HUES6 (cell line): ENCODE data around the gene FPGT.
A peak's percentile ranks its signal among the peaks of the same experiment; 100 is the strongest.
"Not testable (repeated sequence)": the region's sequence is repeated elsewhere in the genome, so short reads cannot be mapped to it uniquely, and the experiment has no call there.

Experiments
- H3K27ac ChIP-seq: 2 replicates; pipeline ENCODE4 v1.7.0; 2013; ENCODE audit warnings: low read depth, mild to moderate bottlenecking, low read length, inconsistent platforms
- H3K27me3 ChIP-seq: 2 replicates; pipeline ENCODE4 v1.6.1; 2013; ENCODE audit warnings: low read length; ENCODE audit not compliant: control insufficient read depth, insufficient read depth
- H3K36me3 ChIP-seq: 2 replicates; pipeline ENCODE4 v1.6.1; 2013; ENCODE audit warnings: low read length; ENCODE audit not compliant: control insufficient read depth, insufficient read depth
- H3K4me1 ChIP-seq: 2 replicates; pipeline ENCODE4 v1.6.1; 2013; ENCODE audit warnings: low read length; ENCODE audit not compliant: control insufficient read depth, insufficient read depth
- H3K4me3 ChIP-seq: 2 replicates; pipeline ENCODE4 v1.5.1; 2013; ENCODE audit warnings: low read depth, low read length
- H3K9ac ChIP-seq: one replicate; pipeline ENCODE4 v1.6.1; 2013; ENCODE audit warnings: mild to moderate bottlenecking, low read length
- H3K9me3 ChIP-seq: 2 replicates; pipeline ENCODE4 v1.6.1; 2013; ENCODE audit warnings: low read depth, low read length; ENCODE audit not compliant: control insufficient read depth, insufficient read depth

The FPGT gene

DNA sequence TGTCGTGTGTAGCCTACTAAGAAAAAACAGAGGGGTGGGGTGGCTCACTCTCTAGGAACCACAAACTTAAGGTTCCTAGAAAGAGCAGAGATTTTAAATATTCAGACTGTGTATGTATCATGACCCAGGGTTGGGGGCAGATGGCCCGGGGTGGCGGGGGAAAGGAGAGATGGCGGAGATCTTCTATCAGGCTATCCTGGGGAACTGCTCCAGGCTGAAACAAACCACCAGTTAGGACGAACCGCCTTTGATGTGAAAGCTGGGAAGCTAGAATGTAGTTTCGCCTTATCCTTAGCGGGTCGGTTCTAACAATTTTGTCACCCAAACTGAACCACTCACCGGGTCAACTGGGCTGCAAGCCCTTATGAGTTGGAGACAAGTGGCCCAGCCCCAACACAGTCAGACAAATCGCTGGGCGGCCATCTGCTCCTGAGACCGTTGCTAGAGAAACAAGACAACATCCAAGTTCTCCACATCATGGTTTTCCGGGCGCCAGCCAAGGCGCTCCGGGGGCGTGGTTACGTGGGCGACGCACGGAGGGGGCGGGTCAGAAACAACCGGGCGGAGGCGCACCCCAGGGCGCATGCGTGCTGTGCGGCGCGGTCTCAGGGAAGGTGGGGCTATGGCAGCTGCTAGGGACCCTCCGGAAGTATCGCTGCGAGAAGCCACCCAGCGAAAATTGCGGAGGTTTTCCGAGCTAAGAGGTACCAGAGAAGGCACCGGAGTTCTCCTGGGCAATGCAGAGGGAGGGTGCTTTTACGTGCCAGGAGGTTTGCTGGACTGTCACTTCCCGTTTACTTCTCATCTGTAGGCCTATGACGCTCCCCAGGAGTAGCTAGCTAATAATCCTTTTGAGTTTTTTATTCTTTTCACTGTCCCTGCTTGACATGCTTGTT is at the start of gene FPGT, which contains the start of gene LRRIQ3:
FPGT (plus strand) TSS at position 586 of the 896 bp plus-strand sequence; CDS start at position 623, 37 bp downstream.
LRRIQ3 (minus strand) TSS at position 520 of the 896 bp plus-strand sequence. CDS start 14,492 bp downstream, outside the sequence.
- Histone ChIP-seq H3K4me3 (peak within 1 kb of the TSS; percentile 73), H3K36me3 (no peaks in the 10 kb centered on the region), H3K9me3 (no peaks in the 10 kb centered on the region), H3K9ac (peak within 1 kb of the TSS; percentile 68), H3K27me3 (no peaks in the 10 kb centered on the region), H3K27ac (peak within 1 kb of the TSS; percentile 70; the same call in 1 of the 2 replicates), H3K4me1 (no peaks in the 10 kb centered on the region)

DNA sequence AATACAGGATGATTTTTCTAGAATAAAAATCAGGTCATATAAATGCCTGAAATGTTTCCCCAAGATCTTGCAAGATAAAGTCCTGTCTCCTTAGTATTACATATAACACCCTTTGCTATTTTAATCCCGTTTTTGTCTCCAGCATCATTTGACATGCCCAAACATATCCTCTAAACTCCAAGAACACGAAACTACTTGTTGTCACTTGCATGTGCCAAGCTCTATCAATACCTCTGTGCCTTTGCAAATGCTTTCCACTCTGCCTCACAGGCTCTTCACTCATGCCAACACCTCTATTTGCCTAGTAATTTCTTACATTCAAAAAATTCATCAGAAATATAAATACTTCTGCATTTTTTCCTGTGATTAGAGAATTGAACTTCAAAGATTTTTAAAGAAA is 38.0 kb upstream of the FPGT start:
- Histone ChIP-seq H3K9me3 (no peaks in the 10 kb centered on the region), H3K27me3 (no peaks in the 10 kb centered on the region), H3K4me1 (no peaks in the 10 kb centered on the region), H3K9ac (no peak overlapping the region), H3K27ac (no peak overlapping the region), H3K36me3 (no peaks in the 10 kb centered on the region), H3K4me3 (no peak overlapping the region)

DNA sequence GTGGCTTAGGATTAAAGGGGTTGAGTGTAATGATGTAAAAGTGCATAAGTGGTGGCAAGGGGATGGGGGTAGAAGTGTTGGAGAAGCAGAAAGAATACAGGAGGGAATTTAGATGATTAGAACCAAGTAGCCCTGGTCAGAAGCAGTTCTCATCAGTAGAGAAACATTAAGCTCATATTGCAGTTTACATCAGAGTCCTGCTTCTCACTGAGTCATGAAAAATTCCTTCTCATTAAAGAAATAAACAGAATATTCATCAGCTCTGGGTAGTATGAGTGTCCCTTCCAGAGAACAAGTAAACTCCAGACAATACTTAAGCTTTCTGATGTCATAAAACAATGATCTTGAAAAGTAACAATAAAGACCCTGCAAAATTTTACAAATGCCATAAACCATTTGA is 36.5 kb upstream of the FPGT start:
- Histone ChIP-seq H3K27me3 (no peaks in the 10 kb centered on the region), H3K27ac (no peak overlapping the region), H3K4me3 (no peak overlapping the region), H3K9ac (no peak overlapping the region), H3K9me3 (no peaks in the 10 kb centered on the region), H3K36me3 (no peaks in the 10 kb centered on the region), H3K4me1 (no peaks in the 10 kb centered on the region)

DNA sequence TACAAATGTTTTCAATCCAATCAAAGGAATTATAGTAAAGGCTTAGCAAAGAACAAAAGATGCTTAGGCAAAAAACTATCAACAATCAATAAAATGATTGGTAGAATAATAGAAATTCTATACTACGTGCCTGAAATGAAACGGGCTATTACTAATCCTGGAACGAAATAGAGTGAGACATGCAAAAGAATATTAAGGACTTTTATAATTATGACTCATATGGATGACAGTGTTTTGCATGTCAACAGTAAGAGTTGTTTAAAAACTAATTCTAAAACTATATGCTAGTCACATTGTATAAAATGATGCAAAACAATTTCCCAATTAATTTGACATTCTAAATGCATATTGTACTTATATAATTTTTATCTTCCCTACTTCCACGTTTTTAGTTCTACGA is 35.7 kb upstream of the FPGT start:
- Histone ChIP-seq H3K4me1 (no peaks in the 10 kb centered on the region), H3K27ac (no peak overlapping the region), H3K4me3 (no peak overlapping the region), H3K9me3 (no peaks in the 10 kb centered on the region), H3K36me3 (no peaks in the 10 kb centered on the region), H3K9ac (no peak overlapping the region), H3K27me3 (no peaks in the 10 kb centered on the region)

DNA sequence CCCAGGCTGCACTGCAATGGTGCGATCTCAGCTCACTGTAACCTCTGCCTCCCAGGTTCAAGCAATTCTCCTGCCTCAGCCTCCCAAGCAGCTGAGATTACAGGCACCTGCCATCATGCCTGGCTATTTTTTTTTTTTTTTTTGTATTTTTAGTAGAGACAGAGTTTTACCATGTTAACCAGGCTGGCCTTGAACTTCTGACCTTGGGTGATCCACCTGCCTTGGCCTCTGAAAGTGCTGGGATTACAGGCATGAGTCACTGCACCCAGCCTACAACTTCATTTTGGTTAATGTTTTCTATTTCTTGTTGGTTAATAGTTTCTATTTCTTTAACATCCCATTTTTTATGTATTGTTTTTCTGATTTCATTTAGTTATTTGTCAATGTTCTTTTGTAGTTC is 23.6 kb upstream of the FPGT start:
- not testable (repeated sequence) for H3K4me1 ChIP-seq, H3K9ac ChIP-seq, H3K27me3 ChIP-seq, H3K36me3 ChIP-seq, H3K27ac ChIP-seq, H3K9me3 ChIP-seq, H3K4me3 ChIP-seq

DNA sequence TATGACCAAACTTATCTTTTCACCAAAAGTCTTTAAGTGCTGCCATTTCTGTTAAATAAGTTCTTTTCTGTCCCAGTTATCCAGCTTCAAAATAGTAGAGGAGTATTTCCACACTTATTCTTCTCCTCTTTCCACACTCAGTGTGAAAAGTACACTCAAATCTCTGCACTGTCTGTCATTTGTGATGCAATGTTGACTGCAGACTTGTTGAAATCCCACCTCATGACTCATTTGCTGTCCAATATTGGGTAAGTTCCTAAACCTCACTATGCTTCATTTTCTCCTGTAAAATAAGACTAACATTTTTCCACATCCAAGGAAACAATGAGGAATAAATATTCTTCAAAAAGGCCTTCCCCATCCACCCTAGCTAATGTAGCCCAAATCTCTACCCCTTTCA is 17.6 kb upstream of the FPGT start:
- Histone ChIP-seq H3K36me3 (no peaks in the 10 kb centered on the region), H3K4me1 (no peaks in the 10 kb centered on the region), H3K4me3 (no peak overlapping the region), H3K27me3 (no peaks in the 10 kb centered on the region), H3K9me3 (no peaks in the 10 kb centered on the region), H3K9ac (no peak overlapping the region), H3K27ac (no peak overlapping the region)

DNA sequence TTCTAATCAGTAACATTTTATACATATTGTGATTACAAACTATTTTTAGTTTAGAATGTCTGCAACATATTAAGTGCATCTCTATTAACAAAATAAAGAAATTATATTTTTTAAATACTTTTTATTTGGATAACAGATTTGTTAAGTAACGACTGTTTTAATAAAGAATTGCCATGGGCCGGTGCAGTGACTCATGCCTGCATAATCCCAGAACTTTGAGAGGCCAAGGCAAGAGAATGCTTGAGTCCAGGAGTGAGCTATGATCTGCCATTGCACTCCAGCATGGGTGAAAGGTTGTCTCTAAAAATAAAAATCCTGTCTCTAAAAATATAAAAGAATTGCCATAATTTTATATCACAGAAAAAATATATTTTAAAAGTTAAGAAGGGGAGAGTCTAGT is 4.1 kb upstream of the FPGT start:
- Histone ChIP-seq H3K9ac (no peak overlapping the region), H3K9me3 (no peaks in the 10 kb centered on the region), H3K27me3 (no peaks in the 10 kb centered on the region), H3K27ac (no peak overlapping the region), H3K4me3 (no peak overlapping the region), H3K36me3 (no peaks in the 10 kb centered on the region), H3K4me1 (no peaks in the 10 kb centered on the region)

DNA sequence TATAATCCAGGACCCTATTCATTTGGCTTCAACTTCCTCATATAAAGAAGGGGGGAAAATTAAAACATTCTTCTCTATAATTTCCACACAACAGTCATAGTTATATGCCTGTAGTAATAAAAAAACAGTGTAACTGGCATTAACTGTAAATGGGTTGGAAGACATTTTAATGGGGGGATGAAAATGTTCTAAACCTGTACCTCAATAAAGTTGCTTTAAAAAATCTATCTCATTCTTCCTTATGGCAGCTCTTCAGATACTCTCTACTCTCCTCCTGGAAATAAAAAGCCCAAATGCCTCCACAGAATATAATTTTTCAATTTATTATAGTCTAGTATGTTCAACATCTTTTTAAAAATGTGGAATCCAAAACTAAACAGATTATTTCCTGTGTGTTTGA is 2.7 kb upstream of the FPGT start:
- Histone ChIP-seq H3K4me1 (no peaks in the 10 kb centered on the region), H3K9me3 (no peaks in the 10 kb centered on the region), H3K9ac (no peak overlapping the region), H3K27me3 (no peaks in the 10 kb centered on the region), H3K27ac (no peak overlapping the region), H3K4me3 (no peak overlapping the region), H3K36me3 (no peaks in the 10 kb centered on the region)

DNA sequence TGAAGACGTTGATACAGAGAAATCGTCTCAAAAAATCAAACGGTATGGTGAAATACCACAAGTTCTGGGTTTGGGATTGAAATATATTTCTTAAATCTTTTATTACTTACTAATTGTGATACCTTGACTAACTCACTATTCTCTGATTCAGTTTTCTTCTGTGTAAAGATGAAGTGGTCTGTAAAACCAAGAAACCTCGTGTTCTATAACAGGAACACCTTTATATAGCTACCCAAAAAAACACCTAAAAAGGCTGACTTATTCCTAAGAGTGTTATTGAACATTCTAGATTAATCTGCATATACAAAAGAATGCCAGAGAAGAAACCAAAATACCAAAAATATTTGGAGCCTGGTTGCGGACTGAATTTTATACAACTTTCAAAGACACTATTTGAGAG is 787 bp upstream of the FPGT start:
- H3K27ac ChIP-seq = peak overlapping the region; percentile 70; the same call in 1 of the 2 replicates
- H3K9me3 ChIP-seq = no peaks in the 10 kb centered on the region
- no peaks in the 10 kb centered on the region for H3K27me3 ChIP-seq
- H3K9ac ChIP-seq = no peak overlapping the region
- H3K36me3 ChIP-seq = no peaks in the 10 kb centered on the region
- H3K4me1 ChIP-seq = no peaks in the 10 kb centered on the region
- H3K4me3 ChIP-seq = peak overlapping the region; percentile 73

DNA sequence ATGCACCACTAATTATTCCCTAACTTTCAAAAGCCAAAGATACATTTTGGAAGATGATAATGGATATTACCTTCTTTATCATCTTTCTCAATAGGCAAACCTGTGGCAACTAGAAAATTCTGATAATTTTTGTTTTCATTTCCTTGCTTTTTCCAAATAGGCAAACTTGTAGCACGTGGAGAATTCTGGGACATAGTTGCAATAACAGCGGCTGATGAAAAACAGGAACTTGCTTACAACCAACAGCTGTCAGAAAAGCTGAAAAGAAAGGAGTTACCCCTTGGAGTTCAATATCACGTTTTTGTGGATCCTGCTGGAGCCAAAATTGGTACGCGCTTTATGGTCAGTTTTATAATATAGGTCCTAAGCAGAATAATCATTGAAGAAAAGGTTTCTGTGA is 1.5 kb downstream of the FPGT start:
- Histone ChIP-seq H3K9me3 (no peaks in the 10 kb centered on the region), H3K9ac (no peak overlapping the region), H3K27me3 (no peaks in the 10 kb centered on the region), H3K4me1 (no peaks in the 10 kb centered on the region), H3K36me3 (no peaks in the 10 kb centered on the region), H3K27ac (no peak overlapping the region), H3K4me3 (no peak overlapping the region)

DNA sequence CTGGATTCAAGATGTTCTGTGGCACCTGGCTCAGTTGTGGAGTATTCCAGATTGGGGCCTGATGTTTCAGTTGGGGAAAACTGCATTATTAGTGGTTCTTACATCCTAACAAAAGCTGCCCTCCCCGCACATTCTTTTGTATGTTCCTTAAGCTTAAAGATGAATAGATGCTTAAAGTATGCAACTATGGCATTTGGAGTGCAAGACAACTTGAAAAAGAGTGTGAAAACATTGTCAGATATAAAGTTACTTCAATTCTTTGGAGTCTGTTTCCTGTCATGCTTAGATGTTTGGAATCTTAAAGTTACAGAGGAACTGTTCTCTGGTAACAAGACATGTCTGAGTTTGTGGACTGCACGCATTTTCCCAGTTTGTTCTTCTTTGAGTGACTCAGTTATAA is 7.2 kb downstream of the FPGT start:
- H3K9me3 ChIP-seq = no peaks in the 10 kb centered on the region
- H3K36me3 ChIP-seq = no peaks in the 10 kb centered on the region
- no peaks in the 10 kb centered on the region for H3K27me3 ChIP-seq
- no peaks in the 10 kb centered on the region for H3K4me1 ChIP-seq
- H3K27ac ChIP-seq = no peak overlapping the region
- no peak overlapping the region for H3K4me3 ChIP-seq
- no peak overlapping the region for H3K9ac ChIP-seq
